ENCODE measurements around the gene SNAPC4.

- TF ChIP-seq CTCF (conservative IDR thresholded peaks at IDR 0.05; ENCODE audit: low read depth, low read length) = no peak
- no peak for TF ChIP-seq EZH2 (IDR thresholded peaks at IDR 0.05; ENCODE audit: borderline replicate concordance, low read depth, low read length, poor library complexity, severe bottlenecking)
Observed at GRCh38 chr9:136383436-136383835, 16.5 kb downstream of the SNAPC4 start.

All from A673 (cell line).